Psoas muscle (tissue), 8 donors: ENCODE measurements around the gene CELF6. TPM values are rescaled to one million over a fixed set of nuclear protein-coding genes. Genes with fewer than 3 reads are reported as not detected.

Experiments used
- ATAC-seq, 4 donors: fragments of 200-7000 bp; cut with Tn5 transposase; one replicate each; pipeline ENCODE4 v1.9.1; 2020; ENCODE audit warnings: moderate library complexity in 3 of 4, mild to moderate bottlenecking in 2 of 4
- DNase-seq, 2 donors: peaks; one replicate each; pipeline ENCODE4 v3.0.0-alpha.2; 2020
- H3K27ac ChIP-seq: fragments of 200-600 bp; one replicate; pipeline ENCODE4 v1.8.0; 2022
- H3K27me3 ChIP-seq, 3 donors: fragments of 200-600 bp in 1 of 3; one replicate each; pipeline versions ENCODE4 v1.6.1 to v1.8.0; 2013 to 2022; ENCODE audit warnings: low read length in 2 of 3, mild to moderate bottlenecking in 2 of 3, moderate library complexity in 1 of 3; ENCODE audit not compliant: insufficient read depth in 3 of 3
- H3K36me3 ChIP-seq, 2 donors: fragments of 200-600 bp in 1 of 2; one replicate each; pipeline versions ENCODE4 v1.6.1 to v1.8.0; 2013 to 2022; ENCODE audit warnings: low read depth in 1 of 2, mild to moderate bottlenecking in 1 of 2, moderate library complexity in 1 of 2; ENCODE audit not compliant: insufficient read depth in 1 of 2
- H3K4me1 ChIP-seq: fragments of 200-600 bp; one replicate; pipeline ENCODE4 v1.8.0; 2022
- H3K4me3 ChIP-seq: fragments of 200-600 bp; one replicate; pipeline ENCODE4 v1.8.0; 2022; ENCODE audit warnings: mild to moderate bottlenecking
- H3K9me3 ChIP-seq: fragments of 200-600 bp; one replicate; pipeline ENCODE4 v1.8.0; 2022
- CTCF ChIP-seq: fragments of 200-600 bp; IDR thresholded peaks from one replicate; pipeline ENCODE4 v1.8.0; 2022; ENCODE audit warnings: antibody characterized with exemption
- WGBS, 3 donors: extraction: QIAGEN DNeasy Blood & Tissue Kit; methylation state at CpG; one replicate each; pipeline versions ENCODE4 v1.1.6 to v1.1.7; 2013; 5-methylcytosine and 5-hydroxymethylcytosine counted together
- intact Hi-C, 2 donors: fragments of 100-400 bp; cut with DNase I; formaldehyde crosslinking; loops; one replicate each; pipeline versions ENCODE4 v1.11.0 to v1.14.2; 2022
- polyA plus RNA-seq, 3 donors: library from polyadenylated mRNA; stranded (reverse); fragments of 200-250 nt; gene quantifications; one replicate each; pipeline ENCODE4 v1.2.3, GENCODE V29; 2013
- total RNA-seq, 4 donors: library from RNA; stranded (reverse); fragmentation: NEBNext Ultra II Directional in 2 of 4; extraction: Animal tissue kit (Norgen Biotek cat#: 25700) in 2 of 4; gene quantifications; one replicate each; pipeline versions ENCODE4 v1.2.1 to v1.2.4, GENCODE V29; 2021 to 2023
- donor health status: healthy with polysubstance abuse.
- donor health status: DM: no; HTN: no; CAD: no; lungs with moderate emphysema.
- donor health status: Bipolar disorder and iron deficiency.
- donor health status: healthy.
- donor health status: DM: yes; HTN: yes; CAD: no.
- donor health status: DM: no; HTN: no; CAD: no.
- donor health status: DM: no; HTN: no; CAD: no.
- donor health status: DM: yes; HTN: yes; CAD: no.

Gene CELF6
- total and polyA plus RNA-seq, 7 donors = 0.13 to 0.81 (median 0.20) TPM

- ATAC-seq (no peak), DNase-seq (no peak)
- Histone ChIP-seq H3K4me1 (no peaks in the 10 kb centered on the region), H3K4me3 (no peak overlapping the region), H3K36me3 (no peaks in the 10 kb centered on the region), H3K9me3 (no peaks in the 10 kb centered on the region), H3K27me3 (no peaks in the 10 kb centered on the region), H3K27ac (no peak overlapping the region)
- no peak for TF ChIP-seq CTCF
- 84 to 89% (median 88%) methylated on average over 48 to 52 of the region's 52 CpGs for WGBS, 3 donors
- intact Hi-C loops = no loop called here
Measured at GRCh38 chr15:72289597-72290325, 30.2 kb downstream of the CELF6 start.

- H3K4me3 ChIP-seq = no peak overlapping the region
- 92 to 93% (median 93%) methylated on average over 46 to 49 of the region's 49 CpGs for WGBS, 3 donors
- H3K4me1 ChIP-seq = no peaks in the 10 kb centered on the region
- DNase-seq (no peak), ATAC-seq (no peak)
- intact Hi-C loops = no loop called here
- H3K36me3 ChIP-seq = no peaks in the 10 kb centered on the region
- no peaks in the 10 kb centered on the region for H3K27me3 ChIP-seq
- no peak for TF ChIP-seq CTCF
- H3K27ac ChIP-seq = no peak overlapping the region
- no peaks in the 10 kb centered on the region for H3K9me3 ChIP-seq
Measured at GRCh38 chr15:72288796-72289596, 31.0 kb downstream of the CELF6 start.

- peak; percentile 72 for TF ChIP-seq CTCF
- Histone ChIP-seq H3K4me1 (no peaks in the 10 kb centered on the region), H3K4me3 (no peak overlapping the region), H3K27me3 (no peaks in the 10 kb centered on the region), H3K27ac (no peak overlapping the region), H3K9me3 (no peaks in the 10 kb centered on the region), H3K36me3 (no peaks in the 10 kb centered on the region)
- ATAC-seq = peak; percentile 61 to 93 (median 80)
- DNase-seq = peak; percentile 41 to 71
- intact Hi-C loops = loop anchor here (2.0 kb wide), 1 partner anchor 87 kb away; no protein-coding TSS in a partner anchor
- 58 to 63% (median 60%) methylated on average over 10 of the region's 10 CpGs for WGBS, 3 donors
Measured at GRCh38 chr15:72285927-72286516, 33.9 kb downstream of the CELF6 start.

- H3K4me3 ChIP-seq = no peak overlapping the region
- no peaks in the 10 kb centered on the region for H3K36me3 ChIP-seq
- TF ChIP-seq CTCF = no peak
- intact Hi-C loops = loop anchor here in 1 of 2 donors (2.0 kb wide), 1 partner anchor 87 kb away; no protein-coding TSS in a partner anchor
- H3K27me3 ChIP-seq = no peaks in the 10 kb centered on the region
- no peaks in the 10 kb centered on the region for H3K9me3 ChIP-seq
- no peak for DNase-seq
- ATAC-seq = no peak
- no peaks in the 10 kb centered on the region for H3K4me1 ChIP-seq
- no peak overlapping the region for H3K27ac ChIP-seq
- 53 to 60% (median 57%) methylated on average over 3 of the region's 3 CpGs for WGBS, 3 donors
Measured at GRCh38 chr15:72285402-72285801, 34.6 kb downstream of the CELF6 start.
